Stimulated activated CD4-positive, alpha-beta T cell treated with anti-CD3 and anti-CD28 coated beads, Interleukin-2, amount 100 ng/mL, for 4 hours (primary cell): ENCODE results near the gene MBD1.
"Not testable (repeated sequence)": the region's sequence is repeated elsewhere in the genome, so short reads cannot be mapped to it uniquely, and the experiment has no call there.

Source experiments
- DNase-seq: peaks from one replicate; pipeline ENCODE4 v3.0.0-alpha.2; 2020; ENCODE audit warnings: low read depth

Gene MBD1

DNA sequence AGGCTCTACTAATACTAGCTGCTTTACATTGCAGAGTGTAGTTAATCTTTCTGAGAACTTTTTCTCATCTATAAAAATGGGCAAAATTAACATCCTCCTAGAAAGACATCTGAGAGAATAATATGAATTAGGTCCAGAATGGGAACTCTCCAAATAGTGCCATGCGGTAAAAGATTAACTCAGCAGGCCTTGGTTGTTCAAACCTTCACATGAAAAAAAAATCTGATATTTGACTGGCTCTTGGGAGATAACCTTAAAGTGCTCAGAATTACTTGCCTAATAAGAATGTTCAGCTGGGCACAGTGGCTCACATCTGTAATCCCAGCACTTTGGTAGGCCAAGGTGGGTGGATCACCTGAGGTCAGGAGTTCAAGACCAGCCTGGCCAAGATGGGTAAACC, 11.7 kb upstream of the MBD1 start:
- no peak for DNase-seq

DNA sequence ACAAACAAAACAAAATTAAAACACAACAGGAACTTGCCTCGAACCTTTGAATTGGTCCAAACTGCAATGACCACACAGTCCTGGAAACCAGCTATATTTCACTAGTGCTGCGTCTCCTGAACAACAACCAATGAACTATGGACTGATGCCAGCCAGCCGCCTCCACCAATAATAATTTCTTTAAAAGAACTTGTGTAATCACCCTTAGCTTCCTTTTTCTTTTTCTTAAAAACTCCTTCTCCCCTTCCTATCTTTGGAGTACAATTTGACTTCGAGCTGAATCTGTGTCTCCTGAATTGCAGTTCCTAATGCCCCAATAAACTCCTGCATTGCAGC, 7.8 kb upstream of the MBD1 start:
- DNase-seq: no peak

DNA sequence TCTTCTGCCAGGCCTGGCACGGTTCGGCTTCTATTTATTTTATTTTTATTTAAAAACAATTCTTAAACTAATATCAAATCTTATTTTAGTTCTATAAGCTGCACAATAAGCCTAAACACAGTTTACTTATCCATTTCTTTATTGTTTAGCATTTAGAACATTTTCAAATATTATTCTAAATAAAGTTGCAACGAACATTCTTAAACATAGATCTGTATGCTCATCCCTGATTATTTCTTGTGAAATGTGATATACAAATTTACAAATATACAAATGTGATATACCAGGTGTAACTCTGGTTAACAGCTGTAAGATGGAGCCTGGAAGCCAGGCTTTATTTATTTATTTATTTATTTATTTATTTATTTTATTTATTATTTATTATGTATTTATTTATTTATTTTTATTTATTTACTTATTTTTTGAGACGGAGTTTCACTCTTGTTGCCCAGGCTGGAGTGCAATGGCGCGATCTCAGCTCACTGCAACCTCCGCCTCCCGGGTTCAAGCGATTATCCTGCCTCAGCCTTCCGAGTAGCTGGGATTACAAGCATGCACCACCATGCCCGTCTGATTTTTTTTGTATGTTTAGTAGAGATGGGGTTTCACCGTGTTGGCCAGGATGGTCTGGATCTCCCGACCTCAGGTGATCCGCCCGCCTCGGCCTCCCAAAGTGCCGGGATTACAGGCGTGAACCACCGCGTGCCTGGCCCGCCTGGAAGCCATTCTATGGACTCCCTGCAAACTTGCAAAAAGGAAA, 7.2 kb upstream of the MBD1 start:
- DNase-seq: not testable (repeated sequence)

- peak; percentile 95 for DNase-seq
Observed at GRCh38 chr18:50287441-50288347, 6.4 kb upstream of the MBD1 start, which contains the start of gene CXXC1. TSS of gene CXXC1 (minus strand) at chr18:50287692. CDS start at chr18:50287589, 103 bp downstream.

DNA sequence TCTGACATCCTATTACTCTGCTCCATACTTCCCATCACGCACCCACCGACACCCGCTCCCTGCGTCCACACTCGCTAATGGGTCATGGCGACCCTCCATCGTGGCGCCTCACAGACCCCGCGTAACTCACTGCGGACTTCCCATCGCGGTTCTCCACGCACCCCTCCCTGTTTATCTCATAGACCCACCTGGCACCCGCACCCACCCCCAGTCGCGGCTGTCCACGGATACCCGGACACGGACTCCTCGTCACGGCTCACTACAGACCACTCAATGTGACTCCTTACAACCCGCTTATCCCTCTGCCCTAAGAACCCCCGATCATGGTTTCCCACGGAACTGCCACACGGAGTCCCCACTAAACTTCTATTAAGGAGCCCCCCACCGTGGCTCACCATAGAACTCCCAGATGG, 5.7 kb upstream of the MBD1 start:
- DNase-seq: no peak

GRCh38 chr18:50286391-50287027, 5.2 kb upstream of the MBD1 start:
- DNase-seq: no peak

GRCh38 chr18:50285631-50286321, 4.5 kb upstream of the MBD1 start:
- DNase-seq: no peak

DNA sequence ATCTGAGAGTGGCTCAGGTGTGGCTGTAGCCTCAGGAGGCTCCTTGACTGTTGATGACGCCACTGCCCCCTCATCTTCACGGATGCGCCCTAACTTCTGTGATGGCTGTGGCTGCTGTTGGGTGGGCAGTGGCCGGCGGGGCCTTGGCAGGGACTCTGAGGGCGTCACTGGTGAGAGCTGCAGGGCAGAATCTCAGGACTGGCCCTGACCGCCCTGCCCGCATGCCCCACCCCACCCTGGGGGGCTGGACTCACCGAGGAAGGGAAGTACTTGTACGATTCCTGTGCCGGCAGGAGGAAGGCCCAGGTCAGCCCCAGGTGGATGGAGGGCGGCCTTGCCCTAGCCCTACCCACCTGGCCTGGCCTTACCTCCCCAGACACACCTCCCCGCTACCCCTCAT, 3.7 kb upstream of the MBD1 start:
- DNase-seq: no peak

DNA sequence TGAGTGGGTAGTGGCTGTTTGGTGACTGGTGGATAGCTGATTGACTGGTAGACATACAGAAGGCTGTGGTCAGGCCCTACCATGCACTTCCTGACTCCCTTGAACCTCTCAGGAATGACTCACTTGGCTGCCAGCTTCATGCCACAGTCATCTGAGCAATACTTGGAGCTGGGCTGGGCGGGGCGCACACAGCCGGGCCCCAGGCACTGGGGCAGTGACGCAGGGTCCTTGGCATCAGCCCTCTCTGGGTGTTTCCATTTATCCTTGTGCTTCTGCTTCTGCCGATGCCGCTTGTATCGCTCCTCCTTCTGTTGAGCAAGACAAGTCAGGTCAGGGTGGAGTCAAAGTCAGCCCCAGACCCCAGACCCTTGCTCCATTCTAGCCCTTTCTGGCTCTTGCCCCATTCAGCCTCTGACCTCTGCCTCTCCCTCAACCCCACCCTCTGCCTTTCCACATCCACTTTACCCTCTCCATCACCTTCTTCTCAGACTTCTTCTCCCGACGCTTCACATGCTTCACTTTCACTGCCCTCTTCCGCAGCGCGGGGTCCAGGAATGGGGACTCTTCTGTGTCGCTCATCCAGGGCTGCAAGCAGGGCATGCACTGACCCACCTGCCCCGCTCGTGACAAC, 3.0 kb upstream of the MBD1 start:
- DNase-seq: no peak

DNA sequence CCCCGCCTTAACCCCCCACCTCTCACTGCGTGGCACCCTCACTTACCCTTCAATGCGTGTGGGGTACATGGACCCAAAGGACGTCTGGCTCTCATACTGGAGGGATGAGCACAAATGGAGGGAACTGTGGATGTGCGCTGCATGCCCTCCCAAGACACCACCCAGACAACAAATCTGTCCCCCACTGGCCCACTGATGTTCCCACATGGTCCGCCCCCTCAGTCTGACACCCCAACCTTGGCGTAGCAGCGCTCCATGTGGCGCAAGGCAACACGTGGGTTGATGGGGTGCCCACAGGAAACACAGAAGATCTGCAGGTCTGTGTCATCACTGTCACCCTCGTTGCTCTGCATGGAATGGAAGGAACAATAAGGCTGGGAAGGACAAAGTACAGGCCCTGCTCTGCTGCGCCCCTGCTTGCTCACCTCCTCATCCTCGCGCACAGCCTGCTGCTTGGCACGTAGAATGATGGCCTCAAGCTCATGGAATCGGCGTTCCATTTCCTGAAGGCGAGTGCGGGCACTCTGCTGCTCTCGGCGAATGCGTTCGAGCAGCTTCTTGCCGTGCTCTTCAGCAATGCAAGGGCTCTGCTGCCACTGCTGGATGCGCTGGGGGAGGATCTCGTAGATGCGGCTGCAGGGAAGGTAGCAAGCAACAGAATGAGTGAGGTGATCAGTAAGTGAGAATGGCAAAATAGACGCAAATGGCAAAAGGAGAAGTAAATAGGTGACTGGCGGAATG, 2.3 kb upstream of the MBD1 start:
- no peak for DNase-seq

- no peak for DNase-seq
Observed at GRCh38 chr18:50282521-50283335, 1.4 kb upstream of the MBD1 start.

- DNase-seq: no peak
Observed at GRCh38 chr18:50281972-50282520, 723 bp upstream of the MBD1 start.

GRCh38 chr18:50280707-50281294, 522 bp downstream of the MBD1 start:
- no peak for DNase-seq

- DNase-seq: no peak
Observed at GRCh38 chr18:50279752-50280151, 1.6 kb downstream of the MBD1 start.

DNA sequence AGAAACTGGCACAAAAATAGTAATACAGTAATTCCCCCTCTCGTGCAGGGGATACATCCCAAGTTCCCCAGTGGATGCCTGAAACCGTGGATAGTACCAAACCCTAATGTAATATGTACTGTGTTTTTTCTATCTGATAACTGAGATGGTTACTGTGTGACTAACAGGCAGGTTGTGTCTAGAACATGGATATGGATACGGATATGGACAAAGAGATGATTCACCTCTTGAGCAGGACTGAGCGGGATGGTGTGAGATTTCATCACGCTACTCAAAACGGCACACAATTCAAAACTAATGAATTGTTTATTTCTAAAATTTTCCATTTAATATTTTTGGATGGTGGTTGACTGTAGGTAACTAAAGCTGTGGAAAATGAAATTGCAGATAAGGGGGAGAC, 3.4 kb downstream of the MBD1 start:
- DNase-seq: no peak

- DNase-seq: no peak
Observed at GRCh38 chr18:50276452-50276851, 4.9 kb downstream of the MBD1 start.

DNA sequence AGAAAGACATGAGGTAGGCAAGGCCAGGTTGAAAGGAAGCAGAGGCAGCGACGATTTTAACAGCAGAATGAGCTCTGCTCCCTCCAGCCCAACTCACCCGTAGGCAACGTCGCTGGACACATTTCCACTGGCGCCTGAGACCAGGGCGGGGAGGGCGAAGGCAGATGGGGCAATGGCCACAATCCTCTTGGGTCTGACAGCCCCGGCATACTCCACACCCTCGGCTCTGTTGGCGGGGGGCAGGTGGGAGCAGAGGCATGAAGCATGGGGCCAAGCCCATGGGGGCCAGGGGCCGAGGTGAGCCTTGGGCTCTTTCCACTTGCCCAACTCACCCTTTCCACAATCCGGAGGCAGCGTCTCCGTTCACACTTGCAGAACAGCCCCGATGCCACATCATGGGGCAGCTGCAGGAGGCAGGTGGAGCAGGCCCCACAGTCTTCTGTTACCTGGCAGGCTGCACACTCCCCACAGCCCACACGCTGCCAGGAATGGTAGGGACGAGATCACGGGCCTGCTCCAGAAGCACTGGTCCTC, 5.8 kb downstream of the MBD1 start:
- DNase-seq: no peak

GRCh38 chr18:50274941-50275340, 6.4 kb downstream of the MBD1 start:
- DNase-seq: no peak

- DNase-seq: no peak
Observed at GRCh38 chr18:50274044-50274442, 7.3 kb downstream of the MBD1 start.
